HG02885 (cell line): ENCODE measurements around the gene MOB1B.
A peak's percentile ranks its signal among the peaks of the same experiment; 100 is the strongest.
"Not testable (repeated sequence)": the region's sequence is repeated elsewhere in the genome, so short reads cannot be mapped to it uniquely, and the experiment has no call there.

ENCODE experiments used
- ATAC-seq: cut with Tn5 transposase; IDR thresholded peaks from one replicate; pipeline ENCODE4 v1.9.1; 2021; ENCODE audit warnings: mild to moderate bottlenecking; ENCODE audit not compliant: unreplicated experiment, poor library complexity

The MOB1B gene

DNA sequence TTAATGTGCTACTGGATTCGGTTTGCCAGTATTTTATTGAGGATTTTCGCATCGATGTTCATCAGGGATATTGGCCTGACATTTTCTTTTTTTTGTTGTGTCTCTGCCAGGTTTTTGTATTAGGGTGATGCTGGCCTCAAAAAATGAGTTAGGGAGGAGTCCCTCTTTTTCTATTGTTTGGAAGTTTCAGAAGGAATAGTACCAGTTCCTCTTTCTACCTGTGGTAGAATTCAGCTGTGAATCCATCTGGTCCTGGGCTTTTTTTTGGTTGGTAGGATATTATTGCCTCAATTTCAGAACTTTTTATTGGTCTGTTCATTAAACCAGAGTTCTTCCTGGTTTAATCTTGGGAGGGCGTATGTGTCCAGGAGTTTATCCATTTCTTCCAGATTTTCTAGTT is 99.2 kb downstream of the MOB1B start:
- ATAC-seq: not testable (repeated sequence)

DNA sequence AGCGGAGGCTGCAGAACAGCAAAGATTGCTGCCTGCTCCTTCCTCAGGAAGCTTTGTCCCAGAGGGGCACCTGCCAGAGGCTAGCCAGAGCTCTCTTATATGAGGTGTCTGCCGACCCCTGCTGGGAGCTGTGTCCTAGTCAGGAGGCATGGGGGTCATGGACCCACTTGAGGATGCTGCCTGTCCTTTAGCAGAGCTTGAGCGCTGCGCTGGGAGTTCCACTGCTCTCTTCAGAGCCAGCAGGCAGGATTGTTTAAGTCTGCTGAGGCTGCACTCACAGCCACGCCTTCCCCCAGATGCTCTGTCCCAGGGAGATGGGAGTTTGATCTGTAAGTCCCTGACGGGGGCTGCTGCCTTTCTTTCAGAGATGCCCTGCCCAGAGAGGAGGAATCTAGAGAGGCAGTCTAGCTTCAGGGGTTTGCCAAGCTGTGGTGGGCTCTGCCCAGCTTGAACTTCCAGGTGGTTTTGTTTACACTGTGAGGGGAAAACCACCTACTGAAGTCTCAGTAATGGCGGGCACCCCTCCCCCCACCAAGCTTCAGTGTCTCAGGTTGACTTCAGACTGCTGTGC is 102.2 kb downstream of the MOB1B start:
- ATAC-seq: peak; percentile 35

DNA sequence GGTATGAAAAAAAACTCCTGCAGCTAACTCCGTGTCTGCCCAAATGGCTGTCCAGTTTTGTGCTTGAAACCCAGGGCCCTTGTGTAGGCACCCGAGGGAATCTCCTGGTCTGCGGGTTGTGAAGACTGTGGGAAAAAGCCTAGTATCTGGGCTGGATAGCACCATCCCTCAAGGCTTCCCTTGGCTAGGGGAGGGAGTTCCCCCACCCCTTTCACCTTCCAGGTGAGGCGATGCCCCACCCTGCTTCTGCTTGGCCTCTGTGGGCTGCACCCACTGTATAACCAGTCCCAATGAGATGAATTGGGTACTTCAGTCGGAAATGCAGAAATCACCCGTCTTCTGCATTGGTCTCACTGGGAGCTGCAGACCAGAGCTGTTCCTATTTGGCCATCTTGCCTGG is 102.9 kb downstream of the MOB1B start:
- not testable (repeated sequence) for ATAC-seq

DNA sequence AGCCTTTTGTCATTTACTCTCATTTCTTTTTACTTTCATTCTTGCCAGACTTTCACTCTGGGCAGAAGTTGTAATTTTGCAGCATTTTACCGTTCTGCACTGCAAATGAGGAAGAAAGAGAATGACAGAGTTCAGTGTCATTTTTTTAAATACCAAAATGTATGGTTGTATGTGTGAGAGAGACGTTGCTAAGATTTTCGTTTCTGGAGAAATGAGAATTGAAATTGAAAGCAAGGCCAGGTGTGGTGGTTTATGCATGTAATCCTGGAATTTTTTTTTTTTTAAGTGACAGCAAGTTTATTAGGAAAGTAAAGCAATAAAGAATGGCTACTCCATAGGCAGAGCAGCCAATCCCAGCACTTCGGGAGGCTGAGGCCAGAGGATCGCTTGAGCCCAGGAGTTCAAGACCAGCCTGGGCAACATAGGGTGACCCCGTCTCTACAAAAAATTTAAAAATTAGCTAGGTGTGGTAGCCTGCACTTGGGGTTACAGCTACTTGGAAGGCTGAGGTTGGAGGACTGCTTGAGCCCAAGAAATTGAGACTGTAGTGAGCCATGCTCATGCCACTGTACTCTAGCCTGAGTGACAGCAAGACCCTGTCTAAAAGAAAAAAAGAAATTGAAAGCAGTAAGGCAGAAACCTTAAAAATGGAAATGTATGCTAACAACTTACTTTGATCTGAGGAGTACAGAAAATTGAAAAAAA is 104.2 kb downstream of the MOB1B start:
- ATAC-seq: peak; percentile 80

DNA sequence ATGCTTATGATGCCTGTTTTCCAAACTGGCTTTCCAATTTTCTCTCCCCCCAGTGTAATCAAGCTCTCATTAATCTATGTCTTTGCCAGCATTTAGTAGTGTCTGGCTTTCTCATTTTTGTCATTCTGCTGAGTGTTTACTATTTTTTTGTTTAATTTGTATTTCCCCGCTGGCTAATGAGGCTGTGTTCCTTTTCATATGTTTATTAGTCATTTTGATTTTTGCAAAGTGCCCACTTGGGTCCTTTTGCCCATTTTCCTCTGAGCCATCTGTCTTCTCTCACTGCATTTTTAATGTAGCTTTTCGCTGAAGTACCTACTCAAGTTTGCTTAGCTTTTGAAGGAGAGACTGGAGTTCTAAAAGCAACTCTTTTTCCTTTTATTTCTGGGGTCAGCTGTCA is 106.0 kb downstream of the MOB1B start:
- ATAC-seq: no peak

DNA sequence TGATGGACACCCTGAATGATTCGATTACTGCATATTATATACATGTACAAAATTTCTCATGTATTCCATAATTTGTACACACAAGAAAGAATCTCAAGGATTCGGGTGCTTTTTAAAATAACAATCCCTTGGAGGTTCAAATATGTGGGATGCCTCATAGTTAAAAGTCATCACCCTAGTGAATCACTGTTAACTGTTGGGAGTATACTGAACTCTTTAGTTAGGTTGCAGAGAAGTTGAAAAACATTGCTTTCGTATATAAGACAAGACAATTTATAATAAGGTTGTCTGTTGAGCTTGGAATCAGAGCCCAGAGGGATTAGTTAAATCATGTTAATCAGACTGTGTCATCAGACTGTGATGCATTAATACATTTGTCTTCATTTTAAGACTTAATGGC is 106.9 kb downstream of the MOB1B start:
- ATAC-seq: no peak

DNA sequence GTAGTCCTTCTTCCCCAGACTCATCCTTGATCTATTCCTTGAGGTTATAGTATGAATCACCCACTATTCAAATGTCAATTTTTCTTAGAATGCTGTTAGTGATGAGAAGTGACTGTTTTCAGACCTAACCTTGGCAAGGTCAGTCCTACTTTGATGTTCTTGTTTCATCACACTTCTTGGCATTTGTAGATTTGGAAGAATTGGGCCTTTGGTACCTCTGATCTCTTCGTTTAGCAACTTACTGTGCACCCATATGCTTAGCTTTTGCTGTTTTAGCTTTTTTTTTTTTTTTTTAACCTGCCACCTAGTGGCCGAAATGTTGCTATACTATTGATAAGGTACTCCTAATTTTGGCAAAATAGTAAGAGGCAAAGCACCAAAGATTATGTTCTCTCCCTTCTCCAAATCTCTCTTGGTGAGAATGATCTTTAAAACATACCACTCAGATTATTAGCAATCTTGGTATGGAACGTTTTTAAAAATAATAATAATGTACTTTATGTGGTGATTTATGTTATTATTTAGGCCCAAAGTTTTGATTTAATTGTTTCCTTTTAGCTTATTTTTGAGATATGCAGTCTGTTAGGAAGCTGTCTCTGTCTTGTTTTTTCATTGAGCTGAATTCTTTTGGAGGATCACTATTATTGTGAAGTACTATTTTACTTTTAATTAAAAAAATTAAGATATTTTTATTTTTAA is 107.9 kb downstream of the MOB1B start:
- peak; percentile 61 for ATAC-seq

DNA sequence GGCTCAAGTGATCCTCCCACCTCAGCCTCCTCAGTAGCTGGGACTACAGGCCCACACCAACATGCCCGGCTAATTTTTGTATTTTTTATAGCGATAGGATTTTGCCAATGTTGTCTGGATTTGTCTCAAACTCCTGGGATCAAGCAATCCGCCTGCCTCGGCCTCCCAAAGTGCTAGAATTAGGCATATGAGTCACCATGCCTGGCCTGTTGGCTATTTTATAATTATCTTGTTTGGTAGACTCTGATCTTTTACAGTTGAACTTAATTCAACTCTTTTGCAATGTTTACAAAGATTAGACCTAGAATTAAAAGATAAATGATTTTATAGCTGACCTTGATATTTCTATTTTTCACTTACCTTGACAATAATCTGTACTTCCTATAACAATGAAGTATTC is 109.3 kb downstream of the MOB1B start:
- ATAC-seq: no peak

DNA sequence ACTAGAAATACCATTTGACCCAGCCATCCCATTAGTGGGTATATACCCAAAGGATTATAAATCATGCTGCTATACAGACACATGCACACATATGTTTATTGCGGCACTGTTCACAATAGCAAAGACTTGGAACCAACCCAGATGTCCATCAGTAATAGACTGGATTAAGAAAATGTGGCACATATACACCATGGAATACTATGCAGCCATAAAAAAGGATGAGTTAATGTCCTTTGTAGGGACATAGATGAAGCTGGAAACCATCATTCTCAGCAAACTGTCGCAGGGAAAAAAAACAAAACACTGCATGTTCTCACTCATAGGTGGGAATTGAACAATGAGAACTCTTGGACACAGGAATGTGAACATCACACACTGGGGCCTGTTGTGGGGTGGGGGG is 115.2 kb downstream of the MOB1B start:
- not testable (repeated sequence) for ATAC-seq

DNA sequence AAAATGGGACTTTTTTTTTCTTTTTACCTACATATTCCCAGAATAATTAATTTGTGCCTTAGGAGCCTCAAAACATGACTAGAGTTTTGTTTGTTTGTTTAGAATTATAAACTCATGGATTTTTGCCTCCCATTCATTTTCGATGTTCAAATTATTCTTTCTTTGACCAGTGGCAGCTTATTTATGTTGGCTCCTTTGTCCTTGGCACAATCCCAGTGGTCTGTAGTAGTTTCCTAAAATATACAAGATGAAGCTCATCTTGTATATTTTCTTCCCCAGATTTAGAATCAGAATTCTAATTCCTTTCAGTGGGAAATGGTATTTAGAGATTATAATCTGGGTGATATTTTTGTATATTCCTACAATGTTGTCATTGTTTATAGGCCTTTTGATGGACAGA is 118.4 kb downstream of the MOB1B start:
- no peak for ATAC-seq

DNA sequence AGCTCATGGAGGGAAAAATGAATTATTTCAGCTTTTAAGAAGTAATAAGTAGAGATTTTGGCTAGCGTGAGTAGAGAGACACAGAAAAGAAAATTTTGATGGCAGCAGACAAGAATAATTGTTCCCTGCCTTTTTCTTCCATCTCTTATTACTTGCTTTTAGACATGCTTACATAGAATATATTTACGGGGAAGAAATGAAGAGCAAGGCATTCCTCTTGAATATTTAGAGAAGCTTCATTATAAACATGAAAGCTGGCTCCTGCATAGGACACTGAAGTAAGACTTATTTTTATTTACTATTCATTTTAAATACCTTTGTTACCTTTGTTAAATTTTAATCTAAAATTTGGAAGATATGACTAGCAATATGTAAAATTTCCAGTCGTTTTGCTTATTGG is 123.5 kb downstream of the MOB1B start:
- no peak for ATAC-seq

DNA sequence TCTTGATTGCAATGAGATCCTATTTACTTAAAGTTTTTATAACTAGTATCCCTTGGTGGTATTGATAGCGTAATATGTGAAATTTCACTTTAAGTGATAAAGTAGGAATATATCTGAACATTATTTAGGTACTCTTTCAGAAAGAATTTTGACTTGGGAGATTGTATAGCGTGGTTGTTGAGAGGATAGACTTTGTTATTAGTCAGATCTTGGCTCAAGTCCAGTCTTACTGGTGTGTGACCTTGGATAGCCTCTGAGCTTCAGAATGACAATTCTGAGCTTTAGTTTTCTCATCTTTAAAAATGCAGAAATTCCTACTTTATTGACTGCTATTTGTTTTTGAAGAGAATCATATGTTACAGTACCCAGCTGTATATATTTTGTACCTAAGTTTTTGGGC is 123.9 kb downstream of the MOB1B start:
- no peak for ATAC-seq

DNA sequence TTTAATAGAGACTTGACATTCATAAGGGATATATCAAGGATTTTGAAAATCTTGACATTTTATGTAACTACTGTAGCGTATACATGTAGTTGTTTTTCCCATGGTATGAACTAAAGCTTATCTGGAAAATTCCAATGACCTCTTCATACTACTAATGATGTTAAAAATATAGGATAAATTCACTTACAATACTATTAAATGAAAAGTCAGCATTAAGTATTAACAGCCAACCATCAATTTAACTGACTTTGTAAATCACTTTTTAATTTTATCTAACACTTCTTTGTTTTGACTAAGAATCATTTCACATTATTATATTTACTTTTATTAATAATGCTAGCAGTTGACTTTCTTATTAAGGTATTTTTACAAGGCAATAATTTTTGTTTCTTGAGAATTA is 125.4 kb downstream of the MOB1B start:
- no peak for ATAC-seq

DNA sequence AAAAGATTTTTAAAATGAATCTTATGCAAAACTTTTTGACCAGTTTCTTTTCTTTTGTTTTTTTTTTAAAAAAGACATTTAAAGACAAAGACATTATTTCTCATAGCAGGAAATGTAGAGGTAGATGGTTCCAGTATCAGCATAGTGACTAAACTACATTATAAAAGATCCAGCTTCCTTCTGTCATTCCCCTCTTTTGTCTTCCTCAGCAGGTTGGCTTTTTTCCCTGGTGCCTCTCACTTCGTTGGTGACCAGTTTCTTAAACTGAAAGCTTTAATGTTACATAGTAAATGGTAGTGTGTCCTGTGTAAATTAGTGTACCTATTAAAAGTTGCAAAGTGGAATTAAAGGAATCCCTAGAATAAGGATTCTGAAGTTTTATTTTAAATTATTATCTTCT is 127.3 kb downstream of the MOB1B start:
- ATAC-seq: no peak

DNA sequence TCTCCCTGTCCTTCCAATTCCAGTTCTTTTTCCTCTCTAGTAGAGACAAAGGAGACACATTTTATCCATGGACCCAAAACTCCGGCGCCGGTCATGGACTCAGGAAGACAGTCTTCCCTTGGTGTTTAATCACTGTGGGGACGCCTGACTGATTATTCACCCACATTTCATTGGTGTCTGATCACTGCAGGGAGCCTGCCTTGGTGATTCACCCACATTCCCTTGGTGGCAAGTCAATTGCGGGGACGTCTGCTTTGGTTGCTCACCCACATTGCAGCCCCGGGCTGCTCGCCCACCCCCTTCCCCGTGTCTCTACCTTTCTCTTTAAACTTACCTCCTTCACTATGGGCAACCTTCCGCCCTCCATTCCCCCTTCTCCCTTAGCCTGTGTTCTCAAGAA is 129.9 kb downstream of the MOB1B start:
- not testable (repeated sequence) for ATAC-seq
